ENCODE data around the gene NTNG1. TPM values are rescaled to one million over a fixed set of nuclear protein-coding genes. Genes with fewer than 3 reads are reported as not detected.

Gene NTNG1
- total and polyA plus RNA-seq, 2 donors, result 1.6 to 5.1 TPM

GRCh38 chr1:107430540-107431228 is 289.8 kb downstream of the NTNG1 start:
- no peaks in the 10 kb centered on the region for H3K4me1 ChIP-seq (ENCODE audit: control insufficient read depth in 2 of 2, insufficient read depth in 2 of 2, low read length in 2 of 2)
- no peaks in the 10 kb centered on the region for H3K27me3 ChIP-seq (ENCODE audit: control insufficient read depth in 2 of 2, insufficient read depth in 1 of 2, low read length in 1 of 2)
- H3K4me3 ChIP-seq (ENCODE audit: low read length in 2 of 2), result no peak overlapping the region
- no peak overlapping the region for H3K27ac ChIP-seq (ENCODE audit: low read depth in 1 of 2, low read length in 1 of 2)
- no peaks in the 10 kb centered on the region for H3K9me3 ChIP-seq (ENCODE audit: control insufficient read depth in 2 of 2, insufficient read depth in 1 of 2, low read length in 1 of 2)
- WGBS, result 64% methylated on average over 14 of the region's 14 CpGs
- DNase-seq (ENCODE audit: low read depth in 6 of 9, low spot score in 9 of 9), result peak in 7 of 9 donors; percentile 15 to 66 (median 29)
- no peaks in the 10 kb centered on the region for H3K36me3 ChIP-seq (ENCODE audit: control insufficient read depth in 2 of 2, insufficient read depth in 2 of 2, low read length in 1 of 2)

DNA sequence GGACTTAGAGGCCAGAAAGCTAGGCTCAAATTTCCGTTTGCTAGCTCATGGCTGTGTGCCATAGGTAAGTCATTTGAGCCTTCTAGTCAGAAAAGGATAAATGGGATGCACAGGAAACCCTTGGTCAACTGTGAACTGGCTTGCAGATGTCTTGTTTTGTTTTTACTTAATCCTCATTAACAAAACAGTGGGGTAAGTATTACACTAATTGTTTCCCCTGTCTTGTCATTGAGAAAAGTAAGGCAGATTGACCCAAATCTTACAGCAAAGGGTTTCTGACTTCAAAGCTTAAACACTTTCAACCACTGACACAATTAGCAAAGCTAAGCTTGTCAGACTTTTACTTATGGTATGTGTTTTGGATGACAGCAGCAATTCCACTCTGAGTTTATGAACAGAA is 291.3 kb downstream of the NTNG1 start:
- Histone ChIP-seq H3K36me3 (ENCODE audit: control insufficient read depth in 2 of 2, insufficient read depth in 2 of 2, low read length in 1 of 2) (no peaks in the 10 kb centered on the region), H3K4me1 (ENCODE audit: control insufficient read depth in 2 of 2, insufficient read depth in 2 of 2, low read length in 2 of 2) (no peaks in the 10 kb centered on the region), H3K9me3 (ENCODE audit: control insufficient read depth in 2 of 2, insufficient read depth in 1 of 2, low read length in 1 of 2) (no peaks in the 10 kb centered on the region), H3K27ac (ENCODE audit: low read depth in 1 of 2, low read length in 1 of 2) (no peak overlapping the region), H3K27me3 (ENCODE audit: control insufficient read depth in 2 of 2, insufficient read depth in 1 of 2, low read length in 1 of 2) (no peaks in the 10 kb centered on the region), H3K4me3 (ENCODE audit: low read length in 2 of 2) (no peak overlapping the region)
- DNase-seq (ENCODE audit: low read depth in 6 of 9, low spot score in 9 of 9), result peak in 2 of 9 donors; percentile 10 to 38
- WGBS, result 91% methylated on average over 1 of the region's 1 CpG

DNA sequence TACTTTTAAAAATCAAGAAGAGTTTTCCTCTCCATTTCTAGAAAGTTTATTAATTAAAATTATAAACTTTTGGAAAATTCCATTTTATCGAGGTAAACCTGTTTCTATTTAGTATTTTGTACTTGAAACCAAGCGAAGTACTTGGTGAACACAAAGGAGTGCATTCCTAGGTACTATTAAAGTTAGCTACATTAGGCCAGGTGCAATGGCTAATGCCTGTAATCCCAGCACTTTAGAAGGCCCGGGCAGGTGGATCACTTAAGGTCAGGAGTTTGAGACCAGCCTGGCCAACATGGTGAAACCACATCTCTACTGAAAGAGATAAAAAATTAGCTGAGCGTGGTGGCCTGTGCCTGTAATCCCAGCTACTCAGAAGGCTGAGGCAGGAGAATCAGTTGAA is 292.2 kb downstream of the NTNG1 start:
- no peaks in the 10 kb centered on the region for H3K9me3 ChIP-seq (ENCODE audit: control insufficient read depth in 2 of 2, insufficient read depth in 1 of 2, low read length in 1 of 2)
- H3K27ac ChIP-seq (ENCODE audit: low read depth in 1 of 2, low read length in 1 of 2), result no peak overlapping the region
- no peaks in the 10 kb centered on the region for H3K27me3 ChIP-seq (ENCODE audit: control insufficient read depth in 2 of 2, insufficient read depth in 1 of 2, low read length in 1 of 2)
- H3K36me3 ChIP-seq (ENCODE audit: control insufficient read depth in 2 of 2, insufficient read depth in 2 of 2, low read length in 1 of 2), result no peaks in the 10 kb centered on the region
- no peak for DNase-seq (ENCODE audit: low read depth in 6 of 9, low spot score in 9 of 9)
- 98% methylated on average over 4 of the region's 4 CpGs for WGBS
- H3K4me1 ChIP-seq (ENCODE audit: control insufficient read depth in 2 of 2, insufficient read depth in 2 of 2, low read length in 2 of 2), result no peaks in the 10 kb centered on the region
- H3K4me3 ChIP-seq (ENCODE audit: low read length in 2 of 2), result no peak overlapping the region

DNA sequence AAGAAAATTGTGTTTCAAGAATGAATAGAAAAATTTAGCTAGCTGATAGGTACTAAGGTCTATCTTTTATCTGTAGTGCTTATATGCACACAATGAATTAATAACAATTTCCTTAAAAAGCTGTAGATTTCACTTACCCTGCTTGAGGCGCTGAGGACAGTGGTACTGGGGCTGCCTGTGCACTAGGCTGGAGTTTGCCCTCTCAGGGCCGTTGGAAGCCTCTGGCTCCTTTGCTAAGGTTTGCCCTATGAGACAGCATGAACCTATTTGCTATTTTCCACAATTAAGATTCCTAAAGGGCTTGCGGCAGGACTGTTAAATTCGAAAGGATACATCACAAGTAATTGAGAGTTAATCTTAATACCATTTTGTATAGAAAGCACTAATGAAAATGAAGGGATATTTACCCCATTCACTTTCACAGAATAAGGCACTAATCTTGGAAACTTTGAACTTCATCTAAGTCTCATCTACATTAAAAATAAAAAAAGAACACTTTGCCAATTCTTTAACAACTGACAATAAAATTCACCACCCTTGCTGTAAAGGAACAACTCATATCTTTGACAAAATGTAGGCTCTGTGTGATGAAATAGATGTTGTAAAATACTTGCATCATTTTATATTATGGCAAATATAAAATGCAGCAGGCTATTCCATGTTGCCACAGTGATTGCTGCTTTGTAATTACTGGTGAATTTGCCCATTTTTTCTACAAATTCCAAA is 293.0 kb downstream of the NTNG1 start:
- Histone ChIP-seq H3K27ac (ENCODE audit: low read depth in 1 of 2, low read length in 1 of 2) (no peak overlapping the region), H3K4me1 (ENCODE audit: control insufficient read depth in 2 of 2, insufficient read depth in 2 of 2, low read length in 2 of 2) (no peaks in the 10 kb centered on the region), H3K4me3 (ENCODE audit: low read length in 2 of 2) (no peak overlapping the region), H3K9me3 (ENCODE audit: control insufficient read depth in 2 of 2, insufficient read depth in 1 of 2, low read length in 1 of 2) (no peaks in the 10 kb centered on the region), H3K36me3 (ENCODE audit: control insufficient read depth in 2 of 2, insufficient read depth in 2 of 2, low read length in 1 of 2) (no peaks in the 10 kb centered on the region), H3K27me3 (ENCODE audit: control insufficient read depth in 2 of 2, insufficient read depth in 1 of 2, low read length in 1 of 2) (no peaks in the 10 kb centered on the region)
- WGBS, result 71% methylated on average over 4 of the region's 4 CpGs
- DNase-seq (ENCODE audit: low read depth in 6 of 9, low spot score in 9 of 9), result no peak

- H3K36me3 ChIP-seq (ENCODE audit: control insufficient read depth in 2 of 2, insufficient read depth in 2 of 2, low read length in 1 of 2), result no peaks in the 10 kb centered on the region
- H3K4me1 ChIP-seq (ENCODE audit: control insufficient read depth in 2 of 2, insufficient read depth in 2 of 2, low read length in 2 of 2), result no peaks in the 10 kb centered on the region
- no peaks in the 10 kb centered on the region for H3K9me3 ChIP-seq (ENCODE audit: control insufficient read depth in 2 of 2, insufficient read depth in 1 of 2, low read length in 1 of 2)
- no peaks in the 10 kb centered on the region for H3K27me3 ChIP-seq (ENCODE audit: control insufficient read depth in 2 of 2, insufficient read depth in 1 of 2, low read length in 1 of 2)
- no peak overlapping the region for H3K4me3 ChIP-seq (ENCODE audit: low read length in 2 of 2)
- no peak for DNase-seq (ENCODE audit: low read depth in 6 of 9, low spot score in 9 of 9)
- H3K27ac ChIP-seq (ENCODE audit: low read depth in 1 of 2, low read length in 1 of 2), result no peak overlapping the region
These were observed 293.5 kb downstream of the NTNG1 start for GRCh38 chr1:107434361-107434693.

GRCh38 chr1:107436552-107437241 is 295.9 kb downstream of the NTNG1 start:
- Histone ChIP-seq H3K27me3 (ENCODE audit: control insufficient read depth in 2 of 2, insufficient read depth in 1 of 2, low read length in 1 of 2) (no peaks in the 10 kb centered on the region), H3K36me3 (ENCODE audit: control insufficient read depth in 2 of 2, insufficient read depth in 2 of 2, low read length in 1 of 2) (no peaks in the 10 kb centered on the region), H3K4me3 (ENCODE audit: low read length in 2 of 2) (no peak overlapping the region), H3K4me1 (ENCODE audit: control insufficient read depth in 2 of 2, insufficient read depth in 2 of 2, low read length in 2 of 2) (no peaks in the 10 kb centered on the region), H3K27ac (ENCODE audit: low read depth in 1 of 2, low read length in 1 of 2) (no peak overlapping the region), H3K9me3 (ENCODE audit: control insufficient read depth in 2 of 2, insufficient read depth in 1 of 2, low read length in 1 of 2) (no peaks in the 10 kb centered on the region)
- DNase-seq (ENCODE audit: low read depth in 6 of 9, low spot score in 9 of 9), result no peak
- 97% methylated on average over 13 of the region's 13 CpGs for WGBS

- Histone ChIP-seq H3K9me3 (ENCODE audit: control insufficient read depth in 2 of 2, insufficient read depth in 1 of 2, low read length in 1 of 2) (no peaks in the 10 kb centered on the region), H3K4me3 (ENCODE audit: low read length in 2 of 2) (no peak overlapping the region), H3K4me1 (ENCODE audit: control insufficient read depth in 2 of 2, insufficient read depth in 2 of 2, low read length in 2 of 2) (peaks cover 0 to 11% of the 10 kb centered on the region in 2 donors), H3K27me3 (ENCODE audit: control insufficient read depth in 2 of 2, insufficient read depth in 1 of 2, low read length in 1 of 2) (no peaks in the 10 kb centered on the region), H3K27ac (ENCODE audit: low read depth in 1 of 2, low read length in 1 of 2) (no peak overlapping the region), H3K36me3 (ENCODE audit: control insufficient read depth in 2 of 2, insufficient read depth in 2 of 2, low read length in 1 of 2) (no peaks in the 10 kb centered on the region)
- no peak for DNase-seq (ENCODE audit: low read depth in 6 of 9, low spot score in 9 of 9)
- 96% methylated on average over 3 of the region's 3 CpGs for WGBS
These were observed 298.7 kb downstream of the NTNG1 start for GRCh38 chr1:107439567-107439966.

DNA sequence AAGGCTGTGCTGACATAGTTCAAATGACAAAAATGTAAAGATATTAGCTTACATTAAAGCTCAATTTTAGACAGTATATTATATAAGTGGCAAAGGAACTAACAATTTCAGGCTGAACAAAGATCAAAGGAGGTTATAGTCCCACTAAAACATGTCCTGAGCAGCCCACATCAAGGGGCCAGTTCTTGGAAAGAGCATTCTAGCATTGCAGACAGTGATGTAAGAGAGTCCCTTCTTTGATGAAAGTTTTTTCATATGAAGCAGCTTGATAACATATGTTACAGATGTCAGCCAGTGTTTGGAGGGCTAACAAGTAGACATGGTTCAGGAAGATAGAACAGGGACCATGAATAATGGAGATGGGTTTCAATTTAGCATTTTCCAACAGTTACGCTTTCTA is 301.7 kb downstream of the NTNG1 start:
- no peaks in the 10 kb centered on the region for H3K9me3 ChIP-seq (ENCODE audit: control insufficient read depth in 2 of 2, insufficient read depth in 1 of 2, low read length in 1 of 2)
- peaks cover 0 to 11% of the 10 kb centered on the region in 2 donors for H3K4me1 ChIP-seq (ENCODE audit: control insufficient read depth in 2 of 2, insufficient read depth in 2 of 2, low read length in 2 of 2)
- peak overlapping the region in 1 of 2 donors; percentile 58 for H3K27ac ChIP-seq (ENCODE audit: low read depth in 1 of 2, low read length in 1 of 2)
- 90% methylated on average over 1 of the region's 1 CpG for WGBS
- H3K4me3 ChIP-seq (ENCODE audit: low read length in 2 of 2), result no peak overlapping the region
- DNase-seq (ENCODE audit: low read depth in 6 of 9, low spot score in 9 of 9), result peak in 3 of 9 donors; percentile 18 to 55 (median 18)
- no peaks in the 10 kb centered on the region for H3K27me3 ChIP-seq (ENCODE audit: control insufficient read depth in 2 of 2, insufficient read depth in 1 of 2, low read length in 1 of 2)
- H3K36me3 ChIP-seq (ENCODE audit: control insufficient read depth in 2 of 2, insufficient read depth in 2 of 2, low read length in 1 of 2), result no peaks in the 10 kb centered on the region

- H3K4me3 ChIP-seq (ENCODE audit: low read length in 2 of 2), result no peak overlapping the region
- WGBS, result 75% methylated on average over 5 of the region's 5 CpGs
- H3K9me3 ChIP-seq (ENCODE audit: control insufficient read depth in 2 of 2, insufficient read depth in 1 of 2, low read length in 1 of 2), result no peaks in the 10 kb centered on the region
- H3K27ac ChIP-seq (ENCODE audit: low read depth in 1 of 2, low read length in 1 of 2), result peak overlapping the region in 1 of 2 donors; percentile 58
- no peaks in the 10 kb centered on the region for H3K36me3 ChIP-seq (ENCODE audit: control insufficient read depth in 2 of 2, insufficient read depth in 2 of 2, low read length in 1 of 2)
- no peaks in the 10 kb centered on the region for H3K27me3 ChIP-seq (ENCODE audit: control insufficient read depth in 2 of 2, insufficient read depth in 1 of 2, low read length in 1 of 2)
- DNase-seq (ENCODE audit: low read depth in 6 of 9, low spot score in 9 of 9), result no peak
- peaks cover 0 to 11% of the 10 kb centered on the region in 2 donors for H3K4me1 ChIP-seq (ENCODE audit: control insufficient read depth in 2 of 2, insufficient read depth in 2 of 2, low read length in 2 of 2)
These were observed 302.2 kb downstream of the NTNG1 start for GRCh38 chr1:107443027-107443426.
